IMR-90 (cell line): ENCODE data around the gene NAGS. TPM values are rescaled to one million over a fixed set of nuclear protein-coding genes. Genes with fewer than 3 reads are reported as not detected.

Experiments used
- ATAC-seq: fragments of 200-7000 bp; cut with Tn5 transposase; 2 replicates; pipeline ENCODE4 v1.9.1; 2020; ENCODE audit warnings: low read depth, mild to moderate bottlenecking, moderate library complexity
- BruUV-seq: library from RNA; stranded (reverse); fragments of 400-500 nt; replicated peaks from 2 replicates; lab custom pipeline; 2021; lab: Mats Ljungman, UMichigan
- CTCF ChIA-PET: fragments of 300-600 bp; formaldehyde crosslinking; extraction: SDS; loops from one replicate; lab custom pipeline; 2021; ENCODE audit warnings: antibody characterized with exemption; lab: Yijun Ruan, JAX
- POLR2A ChIA-PET: fragments of 300-600 bp; sonication (Branson Sonifier 250); formaldehyde crosslinking; loops from one replicate; lab custom pipeline; 2022; ENCODE audit warnings: antibody characterized with exemption; ENCODE audit not compliant: unreplicated experiment; lab: Charles Lee
- DNase-seq: peaks from one replicate; pipeline ENCODE4 v3.0.0; 2013
- H2AFZ ChIP-seq: replicated peaks from 2 replicates; pipeline ENCODE3; 2013; ENCODE audit warnings: low read length, mild to moderate bottlenecking; ENCODE audit not compliant: poor library complexity
- H2AK5ac ChIP-seq: 2 replicates; pipeline ENCODE4 v1.6.1; 2013; ENCODE audit warnings: low read depth, low read length, inconsistent platforms
- H2AK9ac ChIP-seq: replicated peaks from 2 replicates; pipeline ENCODE3; 2013; ENCODE audit warnings: mild to moderate bottlenecking, low read depth, low read length, moderate library complexity; ENCODE audit not compliant: poor library complexity
- H2BK120ac ChIP-seq: 2 replicates; pipeline ENCODE4 v1.6.1; 2013; ENCODE audit warnings: low read depth, low read length, inconsistent platforms
- H2BK15ac ChIP-seq: 3 replicates; pipeline ENCODE4 v1.6.1; 2013; ENCODE audit warnings: low read depth, low read length, inconsistent platforms
- H2BK20ac ChIP-seq: 2 replicates; pipeline ENCODE4 v1.6.1; 2013; ENCODE audit warnings: low read depth, mild to moderate bottlenecking, inconsistent platforms, low read length, moderate library complexity
- H2BK5ac ChIP-seq: 2 replicates; pipeline ENCODE4 v1.6.1; 2013; ENCODE audit warnings: mild to moderate bottlenecking, low read depth, low read length, inconsistent platforms; ENCODE audit not compliant: poor library complexity, severe bottlenecking
- H3K14ac ChIP-seq: replicated peaks from 2 replicates; pipeline ENCODE4 v1.6.1; 2013; ENCODE audit warnings: low read depth, low read length, inconsistent platforms
- H3K18ac ChIP-seq: 2 replicates; pipeline ENCODE4 v1.6.1; 2013; ENCODE audit warnings: low read depth, low read length, control low read depth
- H3K23ac ChIP-seq: 2 replicates; pipeline ENCODE4 v1.6.1; 2013; ENCODE audit warnings: low read depth, low read length, inconsistent platforms
- H3K27ac ChIP-seq: 2 replicates; pipeline ENCODE4 v1.5.1; 2013; ENCODE audit warnings: mild to moderate bottlenecking, control low read depth, low read length; ENCODE audit not compliant: insufficient read depth
- H3K27me3 ChIP-seq: 2 replicates; pipeline ENCODE4 v1.6.1; 2013; ENCODE audit warnings: low read length; ENCODE audit not compliant: control insufficient read depth, insufficient read depth
- H3K36me3 ChIP-seq: 2 replicates; pipeline ENCODE4 v1.6.1; 2013; ENCODE audit warnings: low read length, mixed read lengths; ENCODE audit not compliant: control insufficient read depth, insufficient read depth
- H3K4ac ChIP-seq: 2 replicates; pipeline ENCODE4 v1.6.1; 2013; ENCODE audit warnings: low read depth, low read length, inconsistent platforms
- H3K4me1 ChIP-seq: 2 replicates; pipeline ENCODE4 v1.6.1; 2013; ENCODE audit warnings: low read length, mixed read lengths; ENCODE audit not compliant: control insufficient read depth, insufficient read depth
- H3K4me2 ChIP-seq: 2 replicates; pipeline ENCODE4 v1.6.1; 2013; ENCODE audit warnings: low read depth, mild to moderate bottlenecking, control low read depth, low read length, moderate library complexity
- H3K4me3 ChIP-seq: 2 replicates; pipeline ENCODE4 v1.5.1; 2013; ENCODE audit warnings: low read depth, mild to moderate bottlenecking, control low read depth, low read length, moderate library complexity; ENCODE audit not compliant: insufficient read depth
- H3K56ac ChIP-seq: 2 replicates; pipeline ENCODE4 v1.6.1; 2013; ENCODE audit warnings: low read length, inconsistent platforms; ENCODE audit not compliant: insufficient read depth; ENCODE audit errors: extremely low read depth
- H3K79me1 ChIP-seq, 2 experiments: 2 replicates each; pipeline ENCODE4 v1.6.1; 2013; ENCODE audit warnings: low read length in 2 of 2, inconsistent platforms in 1 of 2, low read depth in 1 of 2
- H3K9ac ChIP-seq: 2 replicates; pipeline ENCODE4 v1.6.1; 2013; ENCODE audit warnings: low read depth, low read length, control low read depth
- H3K9me1 ChIP-seq: 2 replicates; pipeline ENCODE4 v1.6.1; 2013; ENCODE audit warnings: low read length, inconsistent platforms; ENCODE audit not compliant: insufficient read depth
- H3K9me3 ChIP-seq: 2 replicates; pipeline ENCODE4 v1.6.1; 2013; ENCODE audit warnings: low read length; ENCODE audit not compliant: control insufficient read depth, insufficient read depth
- H4K20me1 ChIP-seq: 2 replicates; pipeline ENCODE4 v1.6.1; 2013; ENCODE audit warnings: low read length, inconsistent platforms; ENCODE audit not compliant: insufficient read depth
- H4K5ac ChIP-seq: 2 replicates; pipeline ENCODE4 v1.6.1; 2013; ENCODE audit warnings: mild to moderate bottlenecking, low read depth, low read length, control low read depth
- H4K8ac ChIP-seq, 2 experiments: 2 replicates each; pipeline ENCODE4 v1.6.1; 2013; ENCODE audit warnings: low read depth in 2 of 2, low read length in 2 of 2, control low read depth in 1 of 2, inconsistent platforms in 1 of 2
- H4K91ac ChIP-seq: 2 replicates; pipeline ENCODE4 v1.6.1; 2013; ENCODE audit warnings: low read depth, low read length, inconsistent platforms; ENCODE audit not compliant: insufficient read depth
- BHLHE40 ChIP-seq: fragments of 150-350 bp; IDR thresholded peaks from 2 replicates; pipeline ENCODE4 v1.6.1; 2016; ENCODE audit warnings: mild to moderate bottlenecking, low read depth, low read length
- CEBPB ChIP-seq: IDR thresholded peaks from 2 replicates; pipeline ENCODE4 v1.6.1; 2012; ENCODE audit warnings: low read depth, low read length, improper control_type of control experiment
- CHD1 ChIP-seq: IDR thresholded peaks from 2 replicates; pipeline ENCODE4 v1.6.1; 2012; ENCODE audit warnings: low read depth, low read length, improper control_type of control experiment
- FOS ChIP-seq: fragments of 150-350 bp; IDR thresholded peaks from 2 replicates; pipeline ENCODE4 v1.6.1; 2016; ENCODE audit warnings: low read depth, low read length
- MAFK ChIP-seq: IDR thresholded peaks from 2 replicates; pipeline ENCODE4 v1.6.1; 2012; ENCODE audit warnings: low read depth, low read length, improper control_type of control experiment
- MAZ ChIP-seq: IDR thresholded peaks from 2 replicates; pipeline ENCODE4 v1.6.1; 2012; ENCODE audit warnings: low read depth, mild to moderate bottlenecking, low read length, improper control_type of control experiment, moderate library complexity, borderline replicate concordance
- MXI1 ChIP-seq: IDR thresholded peaks from 2 replicates; pipeline ENCODE4 v1.6.1; 2012; ENCODE audit warnings: low read depth, mild to moderate bottlenecking, low read length, moderate library complexity, borderline replicate concordance
- NFE2L2 ChIP-seq: fragments of 150-350 bp; IDR thresholded peaks from 2 replicates; pipeline ENCODE4 v1.6.1; 2016; ENCODE audit warnings: low read depth, mild to moderate bottlenecking, low read length
- POLR2A ChIP-seq: IDR thresholded peaks from 2 replicates; pipeline ENCODE4 v1.6.1; 2012; ENCODE audit warnings: mild to moderate bottlenecking, low read depth, low read length
- RAD21 ChIP-seq: IDR thresholded peaks from 2 replicates; pipeline ENCODE4 v1.6.1; 2012; ENCODE audit warnings: low read length, improper control_type of control experiment
- RCOR1 ChIP-seq: IDR thresholded peaks from 2 replicates; pipeline ENCODE4 v1.6.1; 2012; ENCODE audit warnings: mild to moderate bottlenecking, low read length, improper control_type of control experiment; ENCODE audit not compliant: insufficient replicate concordance
- RFX5 ChIP-seq: IDR thresholded peaks from 2 replicates; pipeline ENCODE4 v1.8.0; 2012; ENCODE audit warnings: low read depth, mild to moderate bottlenecking, low read length, moderate library complexity
- SMC3 ChIP-seq: fragments of 150-350 bp; IDR thresholded peaks from 2 replicates; pipeline ENCODE4 v1.6.1; 2016; ENCODE audit warnings: low read depth, mild to moderate bottlenecking, antibody characterized with exemption, low read length, moderate library complexity
- WGBS, 2 experiments: methylation state at CpG; one replicate each; pipeline versions ENCODE4 v1.1.5 to v1.1.7; 2013; ENCODE audit warnings: missing lambda C conversion rate in 2 of 2; ENCODE audit not compliant: insufficient read length in 1 of 2; ENCODE audit errors: extremely low coverage in 2 of 2; 5-methylcytosine and 5-hydroxymethylcytosine counted together
- dilution Hi-C: fragments of 300-500 bp; cut with HindIII; formaldehyde crosslinking; loops from one replicate; pipeline ENCODE4 v1.14.3; 2018; ENCODE audit warnings: low sequenced_read_pairs; ENCODE audit not compliant: unreplicated experiment
- in situ Hi-C: fragments of 300-500 bp; cut with MboI; formaldehyde crosslinking; loops from 3 replicates; pipeline ENCODE4 v1.14.3; 2019; ENCODE audit warnings: low sequenced_read_pairs, inconsistent platforms, mixed read lengths
- intact Hi-C: fragments of 100-400 bp; cut with micrococcal nuclease; formaldehyde crosslinking; loops from 2 replicates; pipeline ENCODE4 v1.10.0; 2022
- polyA plus RNA-seq, 3 experiments: library from polyadenylated mRNA; depleted of rRNA; stranded (reverse); fragments of >200 nt; gene quantifications; 2 replicates each; pipeline ENCODE4 v1.2.3, GENCODE V29; 2012; ENCODE audit warnings: low replicate concordance in 1 of 3
- total RNA-seq: library from RNA; depleted of rRNA; stranded (reverse); fragments of >200 nt; gene quantifications from 2 replicates; pipeline ENCODE4 v1.2.3, GENCODE V29; 2012
- TF ChIP-seq, protein P1 (sequence below): fragments of 150-350 bp; IDR thresholded peaks from 2 replicates; pipeline ENCODE4 v1.6.1; 2017; ENCODE audit warnings: mild to moderate bottlenecking, antibody characterized with exemption, low read length, low read depth
- TF ChIP-seq, protein P2 (sequence below): fragments of 150-350 bp; IDR thresholded peaks from 2 replicates; pipeline ENCODE4 v1.6.1; 2016; ENCODE audit warnings: low read depth, mild to moderate bottlenecking, low read length, moderate library complexity, borderline replicate concordance
- TF ChIP-seq, protein P3 (sequence below): conservative IDR thresholded peaks from 2 replicates; pipeline ENCODE4 v1.5.1; 2012; ENCODE audit warnings: mild to moderate bottlenecking, low read depth, low read length, improper control_type of control experiment

NAGS gene
- total and polyA plus RNA-seq, 2 of the 4 experiments (the other 2 are of a cell fraction), result 0.54 to 0.99 TPM

DNA sequence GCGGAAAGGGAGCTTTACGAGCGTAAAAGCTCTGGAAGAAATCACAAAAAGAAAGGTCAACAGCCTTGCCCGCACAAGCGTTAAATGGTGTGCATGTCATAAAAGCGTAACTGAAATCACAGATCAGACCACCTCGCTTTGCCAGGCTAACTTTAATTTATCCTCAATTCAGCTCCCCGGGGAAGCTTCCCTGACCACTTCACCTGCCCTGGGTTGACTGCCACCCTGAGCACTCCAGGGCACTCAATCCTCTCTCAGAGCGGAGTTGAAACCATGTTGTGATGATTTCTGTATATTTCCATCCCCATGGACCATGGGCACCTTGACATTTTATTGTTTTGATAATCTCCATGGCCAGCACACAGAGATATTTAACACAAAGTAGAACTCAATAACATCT is 16.1 kb upstream of the NAGS start:
- H3K9me3 ChIP-seq, result no peaks in the 10 kb centered on the region
- H3K18ac ChIP-seq, result no peak overlapping the region
- H2BK5ac ChIP-seq, result no peak overlapping the region
- no peak overlapping the region for H3K4ac ChIP-seq
- in situ Hi-C loops, result no loop called here
- H2BK120ac ChIP-seq, result no peak overlapping the region
- H4K20me1 ChIP-seq, result no peaks in the 10 kb centered on the region
- H2BK20ac ChIP-seq, result no peak overlapping the region
- H3K4me3 ChIP-seq, result no peak overlapping the region
- ATAC-seq (no peak), DNase-seq (no peak)
- H3K79me1 ChIP-seq, result no peaks in the 10 kb centered on the region
- no peak overlapping the region for H2BK15ac ChIP-seq
- H3K36me3 ChIP-seq, result no peaks in the 10 kb centered on the region
- WGBS, 2 experiments, result 30% methylated on average over 2 of the region's 9 CpGs; no CpG with 5 or more reads in 1 of the 2 experiments
- H4K91ac ChIP-seq, result no peak overlapping the region
- H2AFZ ChIP-seq, result no peak overlapping the region
- dilution Hi-C loops, result no loop called here
- H3K56ac ChIP-seq, result no peak overlapping the region
- H2AK5ac ChIP-seq, result no peak overlapping the region
- ChIA-PET CTCF (interaction anchor here (1.0 kb wide), 1 partner anchor 44 kb away, joined by 3 read pairs; no protein-coding TSS in a partner anchor), POLR2A (no interaction called here)
- no peak overlapping the region for H3K23ac ChIP-seq
- H2AK9ac ChIP-seq, result no peak overlapping the region
- H3K9me1 ChIP-seq, result no peaks in the 10 kb centered on the region
- H3K4me1 ChIP-seq, result peaks cover 2% of the 10 kb centered on the region; the same call in 1 of the 2 replicates
- no peak overlapping the region for H3K4me2 ChIP-seq
- no peak for TF ChIP-seq SMC3
- TF ChIP-seq POLR2A, result no peak
- TF ChIP-seq NFE2L2, result no peak
- TF ChIP-seq, protein P1, sequence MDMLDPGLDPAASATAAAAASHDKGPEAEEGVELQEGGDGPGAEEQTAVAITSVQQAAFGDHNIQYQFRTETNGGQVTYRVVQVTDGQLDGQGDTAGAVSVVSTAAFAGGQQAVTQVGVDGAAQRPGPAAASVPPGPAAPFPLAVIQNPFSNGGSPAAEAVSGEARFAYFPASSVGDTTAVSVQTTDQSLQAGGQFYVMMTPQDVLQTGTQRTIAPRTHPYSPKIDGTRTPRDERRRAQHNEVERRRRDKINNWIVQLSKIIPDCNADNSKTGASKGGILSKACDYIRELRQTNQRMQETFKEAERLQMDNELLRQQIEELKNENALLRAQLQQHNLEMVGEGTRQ, result no peak
- TF ChIP-seq MAZ, result no peak
- no peak for TF ChIP-seq RAD21
- no peak for TF ChIP-seq FOS
- TF ChIP-seq, protein P2, sequence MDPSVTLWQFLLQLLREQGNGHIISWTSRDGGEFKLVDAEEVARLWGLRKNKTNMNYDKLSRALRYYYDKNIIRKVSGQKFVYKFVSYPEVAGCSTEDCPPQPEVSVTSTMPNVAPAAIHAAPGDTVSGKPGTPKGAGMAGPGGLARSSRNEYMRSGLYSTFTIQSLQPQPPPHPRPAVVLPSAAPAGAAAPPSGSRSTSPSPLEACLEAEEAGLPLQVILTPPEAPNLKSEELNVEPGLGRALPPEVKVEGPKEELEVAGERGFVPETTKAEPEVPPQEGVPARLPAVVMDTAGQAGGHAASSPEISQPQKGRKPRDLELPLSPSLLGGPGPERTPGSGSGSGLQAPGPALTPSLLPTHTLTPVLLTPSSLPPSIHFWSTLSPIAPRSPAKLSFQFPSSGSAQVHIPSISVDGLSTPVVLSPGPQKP, result no peak
- TF ChIP-seq MXI1, result no peak
- TF ChIP-seq, protein P3, sequence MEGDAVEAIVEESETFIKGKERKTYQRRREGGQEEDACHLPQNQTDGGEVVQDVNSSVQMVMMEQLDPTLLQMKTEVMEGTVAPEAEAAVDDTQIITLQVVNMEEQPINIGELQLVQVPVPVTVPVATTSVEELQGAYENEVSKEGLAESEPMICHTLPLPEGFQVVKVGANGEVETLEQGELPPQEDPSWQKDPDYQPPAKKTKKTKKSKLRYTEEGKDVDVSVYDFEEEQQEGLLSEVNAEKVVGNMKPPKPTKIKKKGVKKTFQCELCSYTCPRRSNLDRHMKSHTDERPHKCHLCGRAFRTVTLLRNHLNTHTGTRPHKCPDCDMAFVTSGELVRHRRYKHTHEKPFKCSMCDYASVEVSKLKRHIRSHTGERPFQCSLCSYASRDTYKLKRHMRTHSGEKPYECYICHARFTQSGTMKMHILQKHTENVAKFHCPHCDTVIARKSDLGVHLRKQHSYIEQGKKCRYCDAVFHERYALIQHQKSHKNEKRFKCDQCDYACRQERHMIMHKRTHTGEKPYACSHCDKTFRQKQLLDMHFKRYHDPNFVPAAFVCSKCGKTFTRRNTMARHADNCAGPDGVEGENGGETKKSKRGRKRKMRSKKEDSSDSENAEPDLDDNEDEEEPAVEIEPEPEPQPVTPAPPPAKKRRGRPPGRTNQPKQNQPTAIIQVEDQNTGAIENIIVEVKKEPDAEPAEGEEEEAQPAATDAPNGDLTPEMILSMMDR, result no peak
- no peak for TF ChIP-seq MAFK
- no peak for TF ChIP-seq RFX5
- TF ChIP-seq RCOR1, result no peak
- TF ChIP-seq CHD1, result no peak
- no peak for TF ChIP-seq CEBPB
- no peak for TF ChIP-seq BHLHE40
- H3K27me3 ChIP-seq, result peaks cover 47% of the 10 kb centered on the region
- no peak overlapping the region for H3K9ac ChIP-seq
- intact Hi-C loops, result no loop called here
- no peak overlapping the region for H4K8ac ChIP-seq
- H3K14ac ChIP-seq, result no peak overlapping the region
- no peak overlapping the region for H4K5ac ChIP-seq
- H3K27ac ChIP-seq, result no peak overlapping the region
- BruUV-seq, result no TSS peak
